Activated CD8-positive, alpha-beta memory T cell treated with anti-CD3 and anti-CD28 coated beads for 24 hours (primary cell): Measurements from ENCODE around the gene ACTG1.

ENCODE experiments used
- DNase-seq: peaks from one replicate; pipeline ENCODE4 v3.0.0-alpha.2; 2020

The ACTG1 gene

GRCh38 chr17:81492202-81492601, 20.4 kb downstream of the ACTG1 start:
- DNase-seq, result no peak

GRCh38 chr17:81491761-81492160, 20.8 kb downstream of the ACTG1 start:
- no peak for DNase-seq

- DNase-seq, result no peak
Observed at GRCh38 chr17:81491181-81491581, 21.4 kb downstream of the ACTG1 start.

- no peak for DNase-seq
Observed at GRCh38 chr17:81489998-81490992, 22.3 kb downstream of the ACTG1 start.

- no peak for DNase-seq
Observed at GRCh38 chr17:81489012-81489997, 23.3 kb downstream of the ACTG1 start.

- DNase-seq, result peak; percentile 61
Observed at GRCh38 chr17:81488276-81488860, 24.2 kb downstream of the ACTG1 start.

GRCh38 chr17:81487487-81488275, 24.9 kb downstream of the ACTG1 start:
- peak; percentile 91 for DNase-seq

- DNase-seq, result no peak
Observed at GRCh38 chr17:81487089-81487486, 25.5 kb downstream of the ACTG1 start.

GRCh38 chr17:81486199-81486810, 26.3 kb downstream of the ACTG1 start:
- no peak for DNase-seq

GRCh38 chr17:81484195-81484979, 28.2 kb downstream of the ACTG1 start:
- peak; percentile 97 for DNase-seq

- no peak for DNase-seq
Observed at GRCh38 chr17:81483862-81484194, 28.8 kb downstream of the ACTG1 start.

GRCh38 chr17:81483085-81483861, 29.3 kb downstream of the ACTG1 start:
- DNase-seq, result peak; percentile 69

GRCh38 chr17:81482673-81483072, 29.9 kb downstream of the ACTG1 start:
- DNase-seq, result no peak

- no peak for DNase-seq
Observed at GRCh38 chr17:81481815-81482505, 30.6 kb downstream of the ACTG1 start.

GRCh38 chr17:81481073-81481799, 31.4 kb downstream of the ACTG1 start:
- DNase-seq, result peak; percentile 72

GRCh38 chr17:81480140-81481072, 32.2 kb downstream of the ACTG1 start:
- no peak for DNase-seq
